H1 (cell line): ENCODE measurements around the gene SUGP1. TPM values are rescaled to one million over a fixed set of nuclear protein-coding genes. Genes with fewer than 3 reads are reported as not detected.

Experiments used
- CTCF ChIA-PET: fragments of 300-600 bp; sonication (Branson Sonifier 250); formaldehyde crosslinking; loops from one replicate; lab custom pipeline; 2021; ENCODE audit not compliant: partially characterized antibody; lab: Charles Lee
- POLR2A ChIA-PET: fragments of 300-600 bp; sonication (Branson Sonifier 250); formaldehyde crosslinking; loops from one replicate; lab custom pipeline; 2021; ENCODE audit warnings: inconsistent platforms; ENCODE audit not compliant: partially characterized antibody; lab: Charles Lee
- DNase-seq, 2 experiments: peaks; one replicate each; pipeline versions ENCODE4 v3.0.0 to v3.0.0-alpha.2; 2010 to 2022; ENCODE audit warnings: low spot score in 2 of 2, low read depth in 1 of 2, mixed read lengths in 1 of 2
- FAIRE-seq: peaks from 2 replicates; lab custom pipeline; 2011; peaks lifted over from hg19 to GRCh38; lab: Jason Lieb, UNC
- H2AFZ ChIP-seq: 2 replicates; pipeline ENCODE4 v1.8.1; 2012; ENCODE audit warnings: low read length, inconsistent platforms
- H2AK5ac ChIP-seq: 2 replicates; pipeline ENCODE4 v1.6.1; 2013; ENCODE audit warnings: low read depth, low read length
- H2BK120ac ChIP-seq: replicated peaks from 2 replicates; pipeline ENCODE3; 2013; ENCODE audit warnings: low read depth, low read length, inconsistent platforms
- H2BK12ac ChIP-seq: 2 replicates; pipeline ENCODE4 v1.6.1; 2013; ENCODE audit warnings: low read depth, low read length
- H2BK15ac ChIP-seq: 2 replicates; pipeline ENCODE4 v1.6.1; 2013; ENCODE audit warnings: low read length
- H2BK20ac ChIP-seq: 2 replicates; pipeline ENCODE4 v1.6.1; 2013; ENCODE audit warnings: low read length
- H2BK5ac ChIP-seq: 2 replicates; pipeline ENCODE4 v1.6.1; 2013; ENCODE audit warnings: low read depth, low read length
- H3K14ac ChIP-seq: 2 replicates; pipeline ENCODE4 v1.6.1; 2013; ENCODE audit warnings: inconsistent platforms; ENCODE audit not compliant: insufficient read length
- H3K18ac ChIP-seq: 2 replicates; pipeline ENCODE4 v1.6.1; 2013; ENCODE audit warnings: low read length; ENCODE audit errors: extremely low read depth
- H3K23ac ChIP-seq: 2 replicates; pipeline ENCODE4 v1.6.1; 2013; ENCODE audit warnings: inconsistent platforms; ENCODE audit not compliant: insufficient read length
- H3K23me2 ChIP-seq: 2 replicates; pipeline ENCODE4 v1.6.1; 2013; ENCODE audit warnings: low read depth, low read length
- H3K27ac ChIP-seq: 2 replicates; pipeline ENCODE4 v1.6.1; 2011; ENCODE audit warnings: low read depth, low read length, inconsistent platforms
- H3K27me3 ChIP-seq, 4 experiments: replicated peaks in 1 of 4; 1 replicate in 1 of 4; 2 replicates in 3 of 4; pipeline versions ENCODE4 v1.6.1 to v1.8.1; 2011 to 2013; ENCODE audit warnings: low read length in 3 of 4, mild to moderate bottlenecking in 3 of 4, inconsistent platforms in 2 of 4, mixed read lengths in 2 of 4, moderate library complexity in 1 of 4; ENCODE audit not compliant: control insufficient read depth in 3 of 4, insufficient read depth in 3 of 4; ENCODE audit errors: extremely low read depth in 1 of 4
- H3K36me3 ChIP-seq, 4 experiments: 2 replicates each; pipeline versions ENCODE4 v1.6.1 to v1.8.1; 2011 to 2013; ENCODE audit warnings: mild to moderate bottlenecking in 4 of 4, low read length in 3 of 4, moderate library complexity in 2 of 4, control low read depth in 1 of 4, inconsistent platforms in 1 of 4; ENCODE audit not compliant: insufficient read depth in 4 of 4, control insufficient read depth in 2 of 4
- H3K4ac ChIP-seq: replicated peaks from 2 replicates; pipeline ENCODE3; 2013; ENCODE audit warnings: low read length, low read depth, mixed read lengths, inconsistent platforms; ENCODE audit not compliant: insufficient read length
- H3K4me1 ChIP-seq, 4 experiments: replicated peaks in 1 of 4; 1 replicate in 1 of 4; 2 replicates in 3 of 4; pipeline versions ENCODE4 v1.6.1 to v1.8.1; 2011 to 2013; ENCODE audit warnings: low read length in 3 of 4, inconsistent platforms in 2 of 4, mixed read lengths in 1 of 4; ENCODE audit not compliant: insufficient read depth in 4 of 4, control insufficient read depth in 3 of 4
- H3K4me2 ChIP-seq, 2 experiments: 2 replicates each; pipeline versions ENCODE4 v1.6.1 to v1.8.1; 2011 to 2013; ENCODE audit warnings: low read depth in 2 of 2, low read length in 2 of 2, control low read depth in 1 of 2, inconsistent platforms in 1 of 2, mild to moderate bottlenecking in 1 of 2; ENCODE audit not compliant: insufficient read depth in 1 of 2
- H3K4me3 ChIP-seq, 4 experiments: fragments of 200-600, 300-600 bp in 1 of 4; sonication (generic), shearing (Covaris generic), sonication (Bioruptor Twin) in 1 of 4; 2 replicates each; pipeline versions ENCODE4 v1.5.1 to v1.8.1; 2011 to 2016; ENCODE audit warnings: low read length in 4 of 4, low read depth in 3 of 4, control low read depth in 2 of 4, inconsistent platforms in 2 of 4, mild to moderate bottlenecking in 2 of 4, mixed read lengths in 1 of 4, moderate library complexity in 1 of 4; ENCODE audit not compliant: insufficient read depth in 2 of 4; ENCODE audit errors: extremely low read depth in 1 of 4
- H3K56ac ChIP-seq: replicated peaks from 2 replicates; pipeline ENCODE3; 2013; ENCODE audit warnings: low read depth, mild to moderate bottlenecking, mixed read lengths, low read length, inconsistent platforms; ENCODE audit not compliant: insufficient read length
- H3K79me1 ChIP-seq: 2 replicates; pipeline ENCODE4 v1.6.1; 2013; ENCODE audit warnings: low read depth, low read length, control low read depth
- H3K79me2 ChIP-seq, 2 experiments: 2 replicates each; pipeline versions ENCODE4 v1.6.1 to v1.8.1; 2012 to 2013; ENCODE audit warnings: low read length in 2 of 2, mild to moderate bottlenecking in 2 of 2, inconsistent platforms in 1 of 2; ENCODE audit not compliant: insufficient read depth in 2 of 2, control insufficient read depth in 1 of 2
- H3K9ac ChIP-seq, 4 experiments: replicated peaks in 1 of 4; 1 replicate in 1 of 4; 2 replicates in 3 of 4; pipeline versions ENCODE4 v1.6.1 to v1.8.1; 2011 to 2013; ENCODE audit warnings: low read depth in 3 of 4, low read length in 3 of 4, control low read depth in 2 of 4, mild to moderate bottlenecking in 2 of 4, moderate library complexity in 2 of 4, inconsistent platforms in 1 of 4; ENCODE audit errors: extremely low read depth in 1 of 4
- H3K9me3 ChIP-seq, 2 experiments: 2 replicates each; pipeline versions ENCODE4 v1.6.1 to v1.8.1; 2012 to 2013; ENCODE audit warnings: mild to moderate bottlenecking in 2 of 2, moderate library complexity in 2 of 2, control low read depth in 1 of 2, inconsistent platforms in 1 of 2, low read depth in 1 of 2, low read length in 1 of 2, mixed read lengths in 1 of 2; ENCODE audit not compliant: insufficient read depth in 2 of 2
- H4K20me1 ChIP-seq, 2 experiments: replicated peaks in 1 of 2; 2 replicates each; pipeline versions ENCODE3 to v1.8.1; 2011 to 2013; ENCODE audit warnings: inconsistent platforms in 2 of 2, low read length in 2 of 2, mild to moderate bottlenecking in 1 of 2; ENCODE audit not compliant: insufficient read depth in 2 of 2, control insufficient read depth in 1 of 2
- H4K5ac ChIP-seq: 2 replicates; pipeline ENCODE4 v1.6.1; 2013; ENCODE audit warnings: low read length, low read depth, mixed read lengths, inconsistent platforms; ENCODE audit not compliant: insufficient read length
- H4K8ac ChIP-seq: 2 replicates; pipeline ENCODE4 v1.8.0; 2013; ENCODE audit warnings: mild to moderate bottlenecking, moderate library complexity, low read length, inconsistent platforms; ENCODE audit not compliant: insufficient read depth; ENCODE audit errors: extremely low read depth
- H4K91ac ChIP-seq: replicated peaks from 2 replicates; pipeline ENCODE3; 2013; ENCODE audit warnings: low read length, mixed read lengths, inconsistent platforms; ENCODE audit not compliant: insufficient read length
- RFX5 ChIP-seq: IDR thresholded peaks from 2 replicates; pipeline ENCODE4 v1.6.1; 2011; ENCODE audit warnings: low read depth, low read length, improper control_type of control experiment, borderline replicate concordance
- SAP30 ChIP-seq: fragments of 300-600 bp; sonication (generic); IDR thresholded peaks from 2 replicates; pipeline ENCODE4 v1.7.1; 2012; ENCODE audit warnings: low read length, moderate library complexity, mild to moderate bottlenecking, inconsistent platforms; ENCODE audit not compliant: insufficient read depth, insufficient replicate concordance
- SP2 ChIP-seq: IDR thresholded peaks from 2 replicates; pipeline ENCODE4 v1.6.1; 2012; ENCODE audit warnings: mild to moderate bottlenecking, low read length, inconsistent platforms
- WGBS, 2 experiments: shearing (Covaris generic) in 1 of 2; methylation state at CpG; one replicate each; pipeline versions ENCODE4 v1.1.6 to v1.1.7; 2013 to 2015; ENCODE audit warnings: low lambda C conversion rate in 2 of 2, mixed read lengths in 2 of 2, inconsistent platforms in 1 of 2, low coverage in 1 of 2, missing lambda C conversion rate in 1 of 2; ENCODE audit not compliant: insufficient replicate concordance in 2 of 2, insufficient coverage in 1 of 2, insufficient read length in 1 of 2; ENCODE audit errors: extremely low coverage in 1 of 2, missing lambda C conversion rate in 1 of 2; 5-methylcytosine and 5-hydroxymethylcytosine counted together
- polyA plus RNA-seq, 7 experiments: library from polyadenylated mRNA; depleted of rRNA in 3 of 7; stranded (reverse) in 5 of 7; unstranded in 2 of 7; fragments of >200 nt in 5 of 7; fragments of 200-250 nt in 2 of 7; gene quantifications; 1 replicate in 5 of 7; 2 replicates in 1 of 7; 4 replicates in 1 of 7; pipeline versions ENCODE4 v1.2.1 to v1.2.3, GENCODE V29; 2011 to 2013; ENCODE audit warnings: missing spikeins in 2 of 7, mixed read lengths in 2 of 7
- total RNA-seq: library from RNA; stranded (reverse); fragmentation: NEBNext Ultra II Directional; extraction: Animal tissue kit (Norgen Biotek cat#: 25700); gene quantifications from 2 replicates; pipeline ENCODE4 v1.2.1, GENCODE V29; 2021
- TF ChIP-seq, protein P1 (sequence below): IDR thresholded peaks from 2 replicates; pipeline ENCODE4 v1.6.1; 2011; ENCODE audit warnings: low read depth, mild to moderate bottlenecking, low read length; ENCODE audit not compliant: insufficient read depth

The SUGP1 gene
- total and polyA plus RNA-seq, 2 of the 8 experiments (the other 6 are each of a cell fraction or from before 2014, with no cell fraction given), result 38.5 to 65.2 TPM

DNA sequence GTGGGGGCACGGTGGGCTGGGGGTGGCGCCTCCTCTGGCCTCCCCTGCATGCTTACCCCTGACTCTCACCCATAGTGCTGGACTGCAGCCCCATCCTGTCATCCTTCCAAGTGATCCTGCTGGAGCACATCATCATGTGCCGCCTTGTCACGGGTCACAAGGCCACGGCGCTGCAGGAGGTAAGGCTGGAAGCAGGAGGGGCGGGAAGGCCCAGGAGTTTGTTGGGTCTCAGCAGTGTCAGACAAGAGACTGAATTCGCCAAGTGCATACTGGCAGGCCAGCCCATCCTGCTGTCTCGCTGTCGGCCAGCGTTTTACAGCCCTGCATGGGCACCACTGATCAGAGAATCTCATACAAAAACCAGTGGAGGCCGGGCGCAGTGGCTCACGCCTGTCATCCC lies 23.5 kb upstream of the SUGP1 start:
- no peaks in the 10 kb centered on the region; a peak in 1 of 7 replicates for H3K4me1 ChIP-seq
- H3K9ac ChIP-seq, result no peak overlapping the region
- no peak overlapping the region for H2BK20ac ChIP-seq
- H3K36me3 ChIP-seq, result peaks cover 25 to 49% (median 41%) of the 10 kb centered on the region in 4 experiments
- H3K14ac ChIP-seq, result no peak overlapping the region
- no peaks in the 10 kb centered on the region for H3K9me3 ChIP-seq
- H3K79me1 ChIP-seq, result no peaks in the 10 kb centered on the region; the same call in 1 of the 2 replicates
- H3K23ac ChIP-seq, result no peak overlapping the region
- no peak overlapping the region for H2BK12ac ChIP-seq
- no peak overlapping the region for H4K5ac ChIP-seq
- H3K56ac ChIP-seq, result no peak overlapping the region
- ChIA-PET CTCF (interaction anchor here (0.6 to 5.8 kb wide), 4 partner anchors 9 to 402 kb away, joined by 3 to 56 read pairs (median 20); no protein-coding TSS in a partner anchor), POLR2A (interaction anchor here (0.6 to 1.6 kb wide), 2 partner anchors 10 to 15 kb away, joined by 3 to 4 read pairs; no protein-coding TSS in a partner anchor)
- WGBS, 2 experiments, result 87% methylated on average over 12 of the region's 14 CpGs; no CpG with 5 or more reads in 1 of the 2 experiments
- no peak overlapping the region for H3K27ac ChIP-seq
- H2BK5ac ChIP-seq, result no peak overlapping the region
- H3K4me3 ChIP-seq, result no peak overlapping the region
- no peak overlapping the region for H2AFZ ChIP-seq
- no peaks in the 10 kb centered on the region for H3K23me2 ChIP-seq
- DNase-seq (no peak), FAIRE-seq (no peak)
- H3K4me2 ChIP-seq, result no peak overlapping the region
- H4K20me1 ChIP-seq, result peaks cover 6 to 15% of the 10 kb centered on the region in 2 experiments
- no peak overlapping the region for H3K4ac ChIP-seq
- no peak overlapping the region for H2BK120ac ChIP-seq
- TF ChIP-seq SAP30, result no peak
- TF ChIP-seq SP2, result no peak
- no peak for TF ChIP-seq RFX5
- TF ChIP-seq, protein P1, sequence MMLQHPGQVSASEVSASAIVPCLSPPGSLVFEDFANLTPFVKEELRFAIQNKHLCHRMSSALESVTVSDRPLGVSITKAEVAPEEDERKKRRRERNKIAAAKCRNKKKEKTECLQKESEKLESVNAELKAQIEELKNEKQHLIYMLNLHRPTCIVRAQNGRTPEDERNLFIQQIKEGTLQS, result no peak
- no peak overlapping the region for H2BK15ac ChIP-seq
- H3K79me2 ChIP-seq, result no peaks in the 10 kb centered on the region
- no peak overlapping the region for H2AK5ac ChIP-seq
- no peak overlapping the region for H4K8ac ChIP-seq
- H3K18ac ChIP-seq, result no peak overlapping the region
- H3K27me3 ChIP-seq, result no peaks in the 10 kb centered on the region
- H4K91ac ChIP-seq, result no peak overlapping the region
